ENCODE results near the gene RAD18. TPM values are rescaled to one million over a fixed set of nuclear protein-coding genes. Genes with fewer than 3 reads are reported as not detected.

RAD18 gene
- total RNA-seq, 1 experiment from 2014 or later, result 46.6 TPM

GRCh38 chr3:8996681-8997121 is 33.4 kb upstream of the RAD18 start:
- intact Hi-C loops (cut with micrococcal nuclease), result no loop called here
- BruUV-seq (replicated peaks), result no TSS peak
- no peaks in the 10 kb centered on the region for H3K27me3 ChIP-seq (ENCODE audit: low read length)
- ATAC-seq, result no peak
- H3K4me1 ChIP-seq (ENCODE audit: insufficient read depth, low read length), result no peaks in the 10 kb centered on the region
- POLR2A ChIA-PET (ENCODE audit: unreplicated experiment), result no interaction called here
- no peak overlapping the region for H3K9ac ChIP-seq (ENCODE audit: low read length)
- no peak overlapping the region for H3K27ac ChIP-seq (ENCODE audit: low read length)
- H3K36me3 ChIP-seq (ENCODE audit: low read depth, low read length), result no peaks in the 10 kb centered on the region
- TF ChIP-seq EZH2phosphoT487 (IDR thresholded peaks at IDR 0.05; ENCODE audit: borderline replicate concordance, low read length), result no peak
- TF ChIP-seq EZH2 (IDR thresholded peaks at IDR 0.05; ENCODE audit: low read length, unreplicated experiment), result no peak
- H3K4me3 ChIP-seq (ENCODE audit: low read length), result no peak overlapping the region
- H3F3A ChIP-seq (ENCODE audit: low read length, unreplicated experiment), result no peaks in the 10 kb centered on the region
- H2AFZ ChIP-seq (ENCODE audit: low read length), result no peak overlapping the region
- CTCF ChIA-PET, result interaction anchor here (0.9 kb wide), 1 partner anchor 72 kb away, joined by 3 read pairs; no protein-coding TSS in a partner anchor
- no peak for DNase-seq
- no peaks in the 10 kb centered on the region for H3K9me3 ChIP-seq (ENCODE audit: low read length)
- no peaks in the 10 kb centered on the region for H3K9me2 ChIP-seq (replicated peaks; ENCODE audit: low read length)
- no peaks in the 10 kb centered on the region for H4K20me1 ChIP-seq (ENCODE audit: low read length)
- H3K4me2 ChIP-seq (ENCODE audit: low read length), result no peak overlapping the region
- H3K79me2 ChIP-seq (ENCODE audit: low read length), result no peaks in the 10 kb centered on the region

- DNase-seq (no peak), ATAC-seq (no peak)
- BruUV-seq (replicated peaks), result no TSS peak
- CTCF ChIA-PET, result interaction anchor here (0.9 kb wide), 1 partner anchor 72 kb away, joined by 3 read pairs; no protein-coding TSS in a partner anchor
- Histone ChIP-seq H3K36me3 (ENCODE audit: low read depth, low read length) (no peaks in the 10 kb centered on the region), H3K79me2 (ENCODE audit: low read length) (no peaks in the 10 kb centered on the region), H3K27ac (ENCODE audit: low read length) (no peak overlapping the region), H3K9me3 (ENCODE audit: low read length) (no peaks in the 10 kb centered on the region), H3K4me1 (ENCODE audit: insufficient read depth, low read length) (no peaks in the 10 kb centered on the region), H3K9ac (ENCODE audit: low read length) (no peak overlapping the region), H4K20me1 (ENCODE audit: low read length) (no peaks in the 10 kb centered on the region), H3K27me3 (ENCODE audit: low read length) (no peaks in the 10 kb centered on the region), H3F3A (ENCODE audit: low read length, unreplicated experiment) (no peaks in the 10 kb centered on the region), H3K4me2 (ENCODE audit: low read length) (no peak overlapping the region), H2AFZ (ENCODE audit: low read length) (no peak overlapping the region), H3K4me3 (ENCODE audit: low read length) (no peak overlapping the region), H3K9me2 (replicated peaks; ENCODE audit: low read length) (no peaks in the 10 kb centered on the region)
- POLR2A ChIA-PET (ENCODE audit: unreplicated experiment), result no interaction called here
- intact Hi-C loops (cut with micrococcal nuclease), result no loop called here
- TF ChIP-seq CTCF (conservative IDR thresholded peaks at IDR 0.05; ENCODE audit: low read depth, low read length), result no peak
- no peak for TF ChIP-seq EZH2 (IDR thresholded peaks at IDR 0.05; ENCODE audit: low read length, unreplicated experiment)
- no peak for TF ChIP-seq EZH2phosphoT487 (IDR thresholded peaks at IDR 0.05; ENCODE audit: borderline replicate concordance, low read length)
These were observed 32.9 kb upstream of the RAD18 start for GRCh38 chr3:8996216-8996615.

GRCh38 chr3:8994226-8994625 is 31.0 kb upstream of the RAD18 start:
- TF ChIP-seq EZH2 (IDR thresholded peaks at IDR 0.05; ENCODE audit: low read length, unreplicated experiment) (no peak), CTCF (conservative IDR thresholded peaks at IDR 0.05; ENCODE audit: low read depth, low read length) (no peak), EZH2phosphoT487 (IDR thresholded peaks at IDR 0.05; ENCODE audit: borderline replicate concordance, low read length) (no peak)
- H3K36me3 ChIP-seq (ENCODE audit: low read depth, low read length), result no peaks in the 10 kb centered on the region
- no peak overlapping the region for H3K27ac ChIP-seq (ENCODE audit: low read length)
- POLR2A ChIA-PET (ENCODE audit: unreplicated experiment), result no interaction called here
- no peaks in the 10 kb centered on the region for H3F3A ChIP-seq (ENCODE audit: low read length, unreplicated experiment)
- no TSS peak for BruUV-seq (replicated peaks)
- CTCF ChIA-PET, result interaction anchor here (1.1 kb wide), 1 partner anchor 308 kb away, joined by 3 read pairs; no protein-coding TSS in a partner anchor
- ATAC-seq (no peak), DNase-seq (no peak)
- H3K9me3 ChIP-seq (ENCODE audit: low read length), result no peaks in the 10 kb centered on the region
- no peak overlapping the region for H2AFZ ChIP-seq (ENCODE audit: low read length)
- intact Hi-C loops (cut with micrococcal nuclease), result no loop called here
- H4K20me1 ChIP-seq (ENCODE audit: low read length), result no peaks in the 10 kb centered on the region
- H3K4me2 ChIP-seq (ENCODE audit: low read length), result no peak overlapping the region
- no peaks in the 10 kb centered on the region for H3K4me1 ChIP-seq (ENCODE audit: insufficient read depth, low read length)
- H3K27me3 ChIP-seq (ENCODE audit: low read length), result no peaks in the 10 kb centered on the region
- no peaks in the 10 kb centered on the region for H3K9me2 ChIP-seq (replicated peaks; ENCODE audit: low read length)
- no peaks in the 10 kb centered on the region for H3K79me2 ChIP-seq (ENCODE audit: low read length)
- H3K4me3 ChIP-seq (ENCODE audit: low read length), result no peak overlapping the region
- no peak overlapping the region for H3K9ac ChIP-seq (ENCODE audit: low read length)

All from PC-3 (cell line).